GM12874 (cell line): ENCODE results near the gene FAM50B.

ENCODE experiments used
- TF ChIP-seq, protein P1 (sequence below): IDR thresholded peaks from 2 replicates; pipeline ENCODE4 v1.5.1; 2011; ENCODE audit warnings: low read depth, mild to moderate bottlenecking, control low read depth, low read length, moderate library complexity; ENCODE audit not compliant: insufficient read depth

FAM50B gene

DNA sequence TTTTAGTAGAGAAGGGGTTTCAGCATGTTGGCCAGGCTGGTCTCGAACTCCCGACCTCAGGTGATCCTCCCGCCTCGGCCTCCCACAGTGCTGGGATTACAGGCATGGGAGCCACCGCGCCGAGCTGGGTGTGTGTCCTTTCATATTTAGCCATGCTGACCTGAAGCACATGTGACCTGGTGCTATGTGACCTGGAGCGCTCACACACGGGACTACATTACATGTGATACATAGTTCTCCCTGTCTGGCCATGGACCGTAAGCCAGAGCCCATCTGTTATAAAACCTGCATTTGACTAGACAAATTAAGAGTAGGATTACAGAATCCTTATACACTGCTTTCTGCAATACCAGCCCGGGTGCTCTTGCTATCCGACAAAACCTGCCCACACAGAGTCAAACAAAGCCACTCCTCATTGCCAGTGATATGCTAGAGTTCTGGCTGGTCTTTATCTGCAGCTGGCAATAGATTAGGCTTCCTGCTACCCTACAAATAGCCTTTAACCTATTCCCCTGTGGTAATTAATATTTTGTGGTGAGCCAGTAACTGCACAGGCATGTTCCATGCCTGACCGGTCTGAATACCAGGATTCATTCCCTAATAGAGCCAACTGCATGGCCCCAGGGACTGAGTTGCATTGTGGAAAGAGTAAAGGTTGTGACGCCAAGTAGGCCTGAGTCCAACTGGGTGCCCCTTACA is 26.3 kb upstream of the FAM50B start:
- TF ChIP-seq, protein P1, sequence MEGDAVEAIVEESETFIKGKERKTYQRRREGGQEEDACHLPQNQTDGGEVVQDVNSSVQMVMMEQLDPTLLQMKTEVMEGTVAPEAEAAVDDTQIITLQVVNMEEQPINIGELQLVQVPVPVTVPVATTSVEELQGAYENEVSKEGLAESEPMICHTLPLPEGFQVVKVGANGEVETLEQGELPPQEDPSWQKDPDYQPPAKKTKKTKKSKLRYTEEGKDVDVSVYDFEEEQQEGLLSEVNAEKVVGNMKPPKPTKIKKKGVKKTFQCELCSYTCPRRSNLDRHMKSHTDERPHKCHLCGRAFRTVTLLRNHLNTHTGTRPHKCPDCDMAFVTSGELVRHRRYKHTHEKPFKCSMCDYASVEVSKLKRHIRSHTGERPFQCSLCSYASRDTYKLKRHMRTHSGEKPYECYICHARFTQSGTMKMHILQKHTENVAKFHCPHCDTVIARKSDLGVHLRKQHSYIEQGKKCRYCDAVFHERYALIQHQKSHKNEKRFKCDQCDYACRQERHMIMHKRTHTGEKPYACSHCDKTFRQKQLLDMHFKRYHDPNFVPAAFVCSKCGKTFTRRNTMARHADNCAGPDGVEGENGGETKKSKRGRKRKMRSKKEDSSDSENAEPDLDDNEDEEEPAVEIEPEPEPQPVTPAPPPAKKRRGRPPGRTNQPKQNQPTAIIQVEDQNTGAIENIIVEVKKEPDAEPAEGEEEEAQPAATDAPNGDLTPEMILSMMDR = no peak

DNA sequence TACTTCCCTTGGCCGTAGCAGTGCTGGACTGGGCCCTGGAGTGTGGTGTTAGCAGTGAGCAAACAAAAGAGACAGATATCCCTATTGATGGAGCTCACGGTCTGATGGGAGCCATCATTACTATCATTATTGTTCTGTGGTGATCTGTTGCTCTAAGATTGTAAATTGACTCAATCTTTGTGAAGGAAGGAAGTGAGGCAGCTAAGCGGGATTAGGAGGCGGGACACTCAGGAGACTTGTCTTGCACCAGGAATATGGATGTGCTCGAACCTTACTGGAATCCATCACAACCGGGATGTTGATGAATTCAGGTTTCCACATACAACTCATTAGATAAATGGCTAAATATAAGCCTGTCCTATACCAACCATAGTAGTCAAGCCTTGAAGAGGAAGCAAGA is 25.5 kb upstream of the FAM50B start:
- TF ChIP-seq, protein P1 = no peak

DNA sequence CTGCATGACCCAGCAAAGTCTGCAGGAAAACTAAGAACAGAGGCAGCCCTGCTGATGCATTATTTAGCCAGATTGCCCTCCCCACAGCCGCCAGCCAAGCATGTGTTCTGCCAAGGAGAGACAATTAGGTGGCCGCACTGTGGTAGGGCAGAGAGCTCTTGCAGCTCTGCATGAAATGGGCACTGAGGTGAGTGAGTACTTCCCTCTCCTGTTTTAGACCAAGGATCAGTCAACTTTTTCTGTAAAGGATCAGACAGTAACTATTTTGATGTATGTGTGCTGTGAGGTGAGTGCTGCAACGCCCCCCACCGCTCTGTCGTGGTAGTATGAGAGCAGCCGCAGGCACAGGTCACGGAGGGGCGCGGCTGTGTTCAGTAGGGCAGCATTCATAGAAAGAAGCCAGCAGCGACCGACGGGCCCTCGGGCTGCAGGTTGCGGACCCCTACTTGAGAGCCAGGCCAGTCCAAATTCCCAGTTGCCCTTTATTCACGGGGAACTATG is 23.8 kb upstream of the FAM50B start:
- TF ChIP-seq, protein P1 = no peak

DNA sequence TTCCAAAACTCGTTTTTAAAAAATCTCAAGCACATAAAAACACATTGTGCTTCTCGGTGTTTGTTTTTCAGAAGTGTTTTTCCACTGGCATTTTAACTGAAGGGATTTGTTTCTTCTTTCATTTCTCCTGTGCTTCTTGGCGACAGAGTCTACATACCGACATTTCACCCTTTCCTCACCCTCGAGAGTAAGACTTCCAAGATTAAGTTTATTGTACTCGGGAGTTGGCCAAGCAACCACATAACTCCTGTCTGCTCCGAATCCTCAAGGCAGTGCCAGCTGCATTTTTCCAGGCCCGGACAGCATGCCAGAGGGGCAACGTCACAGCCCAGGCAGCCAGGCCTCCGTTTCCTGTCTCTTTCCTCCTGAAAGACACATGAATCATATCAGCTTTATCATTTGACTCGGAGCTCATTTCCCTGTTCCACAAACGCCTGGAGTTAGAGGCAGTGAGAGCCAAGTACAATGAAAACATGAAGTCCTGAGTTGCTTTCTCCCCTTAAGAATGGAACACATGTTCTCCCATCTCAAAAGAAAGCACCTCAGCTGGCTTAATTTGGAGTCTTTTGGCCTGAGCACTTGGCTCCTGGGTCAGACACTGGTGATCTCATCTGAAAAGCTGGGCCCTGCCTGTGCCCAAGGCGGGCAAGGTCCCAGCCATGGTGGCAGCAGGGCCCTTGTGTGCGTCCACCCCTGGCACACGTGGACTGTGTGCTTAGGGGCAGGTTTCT is 23.2 kb upstream of the FAM50B start:
- TF ChIP-seq, protein P1 = no peak

DNA sequence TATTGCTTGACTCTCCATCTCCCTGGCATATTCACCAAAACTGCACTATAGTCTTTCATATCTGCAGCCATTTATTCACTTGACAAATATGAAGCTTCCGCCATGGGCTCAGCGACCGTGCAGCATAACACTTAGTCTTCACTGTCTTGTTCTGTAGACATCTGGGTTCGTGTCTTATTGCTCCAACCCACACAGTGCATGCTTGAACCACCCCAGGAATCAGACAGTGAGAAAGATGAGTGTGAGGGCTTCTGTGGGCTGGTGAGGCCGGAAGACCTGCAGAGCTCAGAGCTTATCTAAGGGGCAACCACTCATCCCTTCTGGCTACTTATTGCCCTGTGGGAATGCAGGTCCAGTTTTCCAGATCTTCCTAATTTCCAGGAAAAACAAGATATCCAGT is 19.9 kb upstream of the FAM50B start:
- TF ChIP-seq, protein P1 = no peak

DNA sequence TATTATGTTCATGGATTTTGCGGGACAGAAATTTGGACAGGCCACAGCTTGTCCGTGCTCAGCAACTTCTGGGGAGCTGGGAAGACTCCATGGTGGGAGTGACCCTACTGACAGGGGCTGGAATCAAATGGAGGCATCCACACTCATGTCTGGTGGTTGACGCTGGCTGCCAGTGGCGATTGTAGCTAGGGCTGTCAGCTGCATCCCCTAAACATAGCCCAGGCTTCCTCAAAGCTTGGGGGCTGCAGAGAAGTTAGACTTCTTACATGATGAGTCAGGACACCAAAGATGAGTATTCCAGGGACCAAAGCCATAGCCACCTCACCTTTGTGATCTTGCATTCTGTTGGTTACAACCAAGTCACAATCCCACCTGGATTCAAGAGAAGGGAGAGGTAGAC is 18.4 kb upstream of the FAM50B start:
- TF ChIP-seq, protein P1 = no peak

DNA sequence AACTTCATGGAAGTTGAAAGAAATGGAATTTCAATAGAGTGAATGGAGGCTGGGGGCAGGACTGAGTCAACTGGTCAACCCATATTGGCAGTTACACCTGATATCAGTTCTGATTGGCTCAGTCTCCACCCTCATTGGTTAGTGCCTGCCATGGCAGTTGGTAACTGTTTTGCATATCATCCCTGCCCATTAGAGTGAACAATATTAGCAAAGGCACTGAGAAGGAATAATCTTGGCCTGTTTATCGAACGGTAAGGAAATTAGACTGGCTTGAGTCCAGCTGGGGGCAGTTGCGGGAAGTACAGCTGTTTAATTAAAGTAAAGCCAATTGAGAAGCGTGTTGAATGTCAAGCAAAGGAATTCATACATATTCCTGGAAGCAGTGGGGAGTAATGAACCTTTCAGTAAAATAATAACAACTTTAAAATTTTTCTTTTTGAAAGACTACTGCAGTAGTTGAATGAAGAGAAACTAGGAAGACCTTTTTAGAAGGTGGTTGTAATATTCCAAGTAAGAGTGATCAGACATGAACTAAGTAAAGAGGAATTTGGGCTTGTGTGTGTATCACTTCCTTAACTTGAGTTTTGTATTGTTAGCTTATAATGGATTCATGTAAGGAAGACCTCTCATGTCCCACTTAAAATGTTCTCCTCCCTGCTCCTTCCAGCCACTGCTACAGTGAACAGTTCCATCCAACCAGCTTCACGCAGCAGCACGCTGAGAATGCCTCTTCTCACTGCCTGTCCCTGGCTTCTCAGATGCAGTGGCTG is 17.2 kb upstream of the FAM50B start:
- TF ChIP-seq, protein P1 = no peak
